OCI-LY7 (cell line): ENCODE results near the gene TRIO.

Source experiments
- EZH2phosphoT487 ChIP-seq: fragments of 200-600 bp; sonication (generic); IDR thresholded peaks from 2 replicates; pipeline ENCODE4 v1.6.1; 2018; ENCODE audit warnings: low read depth, borderline replicate concordance, mild to moderate bottlenecking, mixed run types, antibody characterized with exemption, low read length, moderate library complexity, mixed read lengths
- TF ChIP-seq, protein P1 (sequence below): fragments of 200-600 bp; sonication (generic); conservative IDR thresholded peaks from 2 replicates; pipeline ENCODE4 v1.5.1; 2014; ENCODE audit warnings: mild to moderate bottlenecking, antibody characterized with exemption, low read length, moderate library complexity, mixed read lengths

GRCh38 chr5:14395411-14395810 is 252.3 kb downstream of the TRIO start:
- TF ChIP-seq, protein P1, sequence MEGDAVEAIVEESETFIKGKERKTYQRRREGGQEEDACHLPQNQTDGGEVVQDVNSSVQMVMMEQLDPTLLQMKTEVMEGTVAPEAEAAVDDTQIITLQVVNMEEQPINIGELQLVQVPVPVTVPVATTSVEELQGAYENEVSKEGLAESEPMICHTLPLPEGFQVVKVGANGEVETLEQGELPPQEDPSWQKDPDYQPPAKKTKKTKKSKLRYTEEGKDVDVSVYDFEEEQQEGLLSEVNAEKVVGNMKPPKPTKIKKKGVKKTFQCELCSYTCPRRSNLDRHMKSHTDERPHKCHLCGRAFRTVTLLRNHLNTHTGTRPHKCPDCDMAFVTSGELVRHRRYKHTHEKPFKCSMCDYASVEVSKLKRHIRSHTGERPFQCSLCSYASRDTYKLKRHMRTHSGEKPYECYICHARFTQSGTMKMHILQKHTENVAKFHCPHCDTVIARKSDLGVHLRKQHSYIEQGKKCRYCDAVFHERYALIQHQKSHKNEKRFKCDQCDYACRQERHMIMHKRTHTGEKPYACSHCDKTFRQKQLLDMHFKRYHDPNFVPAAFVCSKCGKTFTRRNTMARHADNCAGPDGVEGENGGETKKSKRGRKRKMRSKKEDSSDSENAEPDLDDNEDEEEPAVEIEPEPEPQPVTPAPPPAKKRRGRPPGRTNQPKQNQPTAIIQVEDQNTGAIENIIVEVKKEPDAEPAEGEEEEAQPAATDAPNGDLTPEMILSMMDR, result no peak
- TF ChIP-seq EZH2phosphoT487, result no peak
